ENCODE data around the gene HPN.

GRCh38 chr19:35040826-35041547 lies 534 bp upstream of the HPN start:
- TF ChIP-seq CTCF (IDR thresholded peaks at IDR 0.05; ENCODE audit: extremely low read depth in 1 of 2, insufficient read depth in 1 of 2, low read depth in 1 of 2, low read length in 2 of 2) (no peak), POLR2A (IDR thresholded peaks at IDR 0.05; ENCODE audit: low read depth, low read length) (no peak), POLR2AphosphoS5 (IDR thresholded peaks at IDR 0.05; ENCODE audit: insufficient read depth, low read depth, low read length) (peak; percentile 41), MAX (IDR thresholded peaks at IDR 0.05; ENCODE audit: insufficient read depth, insufficient read length) (no peak), FOS (IDR thresholded peaks at IDR 0.05; ENCODE audit: borderline replicate concordance, insufficient read depth, low read length) (no peak)
